K562 (cell line): ENCODE measurements around the gene TFDP1. TPM values are rescaled to one million over a fixed set of nuclear protein-coding genes. Genes with fewer than 3 reads are reported as not detected.

Source experiments
- ATAC-seq: fragments of 200-7000 bp; cut with Tn5 transposase; 3 replicates; pipeline ENCODE4 v1.9.1; 2020; ENCODE audit warnings: moderate library complexity
- BruUV-seq: library from RNA; stranded (reverse); fragments of 400-500 nt; replicated peaks from 2 replicates; lab custom pipeline; 2021; lab: Mats Ljungman, UMichigan
- CTCF ChIA-PET: fragments of 300-600 bp; formaldehyde crosslinking; extraction: SDS; loops from one replicate; lab custom pipeline; 2021; ENCODE audit warnings: low intra/inter-chr PET ratio; lab: Yijun Ruan, JAX
- POLR2A ChIA-PET: fragments of 300-600, 350-650 bp; sonication (Branson Sonifier 250); formaldehyde crosslinking; extraction: SDS; loops from one replicate; lab custom pipeline; 2021; ENCODE audit warnings: antibody characterized with exemption, inconsistent platforms; lab: Yijun Ruan, JAX
- DNase-seq, 4 experiments: peaks; one replicate each; pipeline versions ENCODE4 v3.0.0 to v3.0.0-alpha.2; 2011 to 2018; ENCODE audit warnings: low spot score in 3 of 4, mixed read lengths in 3 of 4; ENCODE audit errors: extremely low read depth in 1 of 4
- FAIRE-seq: peaks from 2 replicates; lab custom pipeline; 2011; peaks lifted over from hg19 to GRCh38; lab: Jason Lieb, UNC
- H2AFZ ChIP-seq: 2 replicates; pipeline ENCODE4 v1.6.0; 2011; ENCODE audit warnings: low read depth, low read length, control low read depth, inconsistent platforms
- H3K27ac ChIP-seq: fragments of 200-600 bp; 3 replicates; pipeline ENCODE4 v1.8.0; 2011; ENCODE audit warnings: low read depth, mild to moderate bottlenecking, control low read depth, inconsistent platforms, low read length, moderate library complexity, mixed read lengths; ENCODE audit errors: extremely low read depth
- H3K27me3 ChIP-seq, 2 experiments: fragments of 300-600 bp in 1 of 2; 2 replicates in 1 of 2; 3 replicates in 1 of 2; pipeline versions ENCODE4 v1.6.0 to v1.8.0; 2011; ENCODE audit warnings: inconsistent platforms in 2 of 2, low read length in 2 of 2, mild to moderate bottlenecking in 1 of 2, mixed read lengths in 1 of 2, moderate library complexity in 1 of 2; ENCODE audit not compliant: control insufficient read depth in 2 of 2, insufficient read depth in 2 of 2
- H3K36me3 ChIP-seq: fragments of 300-600 bp; 3 replicates; pipeline ENCODE4 v1.8.0; 2011; ENCODE audit warnings: mild to moderate bottlenecking, low read length, inconsistent platforms; ENCODE audit not compliant: control insufficient read depth, insufficient read depth
- H3K4me1 ChIP-seq, 2 experiments: fragments of 200-600 bp in 1 of 2; replicated peaks in 1 of 2; 2 replicates in 1 of 2; 3 replicates in 1 of 2; pipeline versions ENCODE4 v1.5.1 to v1.8.0; 2011; ENCODE audit warnings: inconsistent platforms in 2 of 2, low read length in 2 of 2, mild to moderate bottlenecking in 1 of 2, mixed read lengths in 1 of 2, moderate library complexity in 1 of 2; ENCODE audit not compliant: control insufficient read depth in 2 of 2, insufficient read depth in 2 of 2
- H3K4me2 ChIP-seq: 2 replicates; pipeline ENCODE4 v1.6.1; 2011; ENCODE audit warnings: low read length, control low read depth, inconsistent platforms, mixed read lengths; ENCODE audit not compliant: insufficient read depth
- H3K4me3 ChIP-seq: fragments of 200-600 bp; sonication (generic), shearing (Covaris generic); 2 replicates; pipeline ENCODE4 v1.5.1; 2016; ENCODE audit warnings: control low read depth, inconsistent platforms
- H3K79me2 ChIP-seq: fragments of 200-600 bp; 3 replicates; pipeline ENCODE4 v1.8.0; 2011; ENCODE audit warnings: low read length, inconsistent platforms; ENCODE audit not compliant: control insufficient read depth, insufficient read depth
- H3K9ac ChIP-seq, 2 experiments: 2 replicates each; pipeline versions ENCODE4 v1.6.0 to v1.6.1; 2011; ENCODE audit warnings: low read depth in 2 of 2, low read length in 2 of 2, control low read depth in 1 of 2, inconsistent platforms in 1 of 2, mild to moderate bottlenecking in 1 of 2, mixed read lengths in 1 of 2; ENCODE audit not compliant: insufficient read depth in 1 of 2
- H3K9me1 ChIP-seq: one replicate; pipeline ENCODE4 v1.6.0; 2011; ENCODE audit warnings: inconsistent platforms, mild to moderate bottlenecking, low read length, moderate library complexity; ENCODE audit not compliant: control insufficient read depth, insufficient read depth
- H3K9me3 ChIP-seq: replicated peaks from 2 replicates; pipeline ENCODE4 v1.5.1; 2011; ENCODE audit warnings: low read depth, low read length, inconsistent platforms; ENCODE audit not compliant: control insufficient read depth, insufficient read depth
- H4K20me1 ChIP-seq: replicated peaks from 2 replicates; pipeline ENCODE4 v1.6.1; 2011; ENCODE audit warnings: low read length, inconsistent platforms, mixed read lengths; ENCODE audit not compliant: control insufficient read depth, insufficient read depth
- MAFK ChIP-seq: IDR thresholded peaks from 2 replicates; pipeline ENCODE4 v1.6.1; 2011; ENCODE audit warnings: low read length, improper control_type of control experiment
- POLR2G ChIP-seq: fragments of 200-400 bp; formaldehyde crosslinking; IDR thresholded peaks from 2 replicates; pipeline ENCODE4 v1.6.1; 2017; ENCODE audit warnings: low read depth, mild to moderate bottlenecking, antibody characterized with exemption, low read length, moderate library complexity
- RFX7 ChIP-seq: fragments of 250-450 bp; sonication (Bioruptor Pico); IDR thresholded peaks from 2 replicates; pipeline ENCODE4 v1.5.1; 2021; ENCODE audit warnings: mild to moderate bottlenecking
- ZNF436 ChIP-seq: fragments of 250-450, 450-650 bp; sonication (Bioruptor Pico); formaldehyde crosslinking; IDR thresholded peaks from 2 replicates; pipeline ENCODE4 v1.7.0; 2020; ENCODE audit warnings: mild to moderate bottlenecking
- ZNF586 ChIP-seq: fragments of 450-650 bp; formaldehyde crosslinking; conservative IDR thresholded peaks from 2 replicates; pipeline ENCODE4 v1.4.0; 2020; ENCODE audit warnings: mild to moderate bottlenecking, moderate library complexity
- WGBS: fragments of 100-300 bp; shearing (Covaris generic); methylation state at CpG from one replicate; pipeline ENCODE4 v1.1.6; 2016; ENCODE audit warnings: low coverage, mixed read lengths; ENCODE audit not compliant: insufficient coverage; ENCODE audit errors: missing lambda C conversion rate; 5-methylcytosine and 5-hydroxymethylcytosine counted together
- in situ Hi-C: fragments of 300-500 bp; cut with MboI; formaldehyde crosslinking; loops from 4 replicates; pipeline ENCODE4 v1.15.0; 2018; ENCODE audit warnings: inconsistent platforms, mixed read lengths
- intact Hi-C: fragments of 100-400 bp; cut with micrococcal nuclease; formaldehyde crosslinking; loops from 2 replicates; pipeline ENCODE4 v1.14.2; 2022
- polyA plus RNA-seq, 8 experiments: library from polyadenylated mRNA; depleted of rRNA in 4 of 8; stranded (reverse) in 5 of 8; unstranded in 3 of 8; fragments of >200 nt; fragmentation: Nextera tagmentation in 2 of 8; fragmentation: Illumina TruSeq in 1 of 8; extraction: Ambion mirVana in 2 of 8; extraction: Trizol in 1 of 8; gene quantifications; 2 replicates each; pipeline versions ENCODE4 v1.2.1 to v1.2.3, GENCODE V29; 2011 to 2014; ENCODE audit warnings: inconsistent platforms in 1 of 8, missing spikeins in 1 of 8
- total RNA-seq, 7 experiments: library from RNA; depleted of rRNA in 6 of 7; stranded (reverse); fragments of >200 nt in 6 of 7; fragmentation: Illumina TruSeq in 2 of 7; extraction: Trizol in 2 of 7; gene quantifications; 2 replicates each; pipeline versions ENCODE4 v1.2.1 to v1.2.3, GENCODE V29; 2011 to 2021; ENCODE audit warnings: low replicate concordance in 1 of 7

TFDP1 gene
- total and polyA plus RNA-seq, 9 of the 15 experiments (the other 6 are each of a cell fraction or from before 2014, with no cell fraction given), result 33.8 to 145 (median 69.1) TPM

DNA sequence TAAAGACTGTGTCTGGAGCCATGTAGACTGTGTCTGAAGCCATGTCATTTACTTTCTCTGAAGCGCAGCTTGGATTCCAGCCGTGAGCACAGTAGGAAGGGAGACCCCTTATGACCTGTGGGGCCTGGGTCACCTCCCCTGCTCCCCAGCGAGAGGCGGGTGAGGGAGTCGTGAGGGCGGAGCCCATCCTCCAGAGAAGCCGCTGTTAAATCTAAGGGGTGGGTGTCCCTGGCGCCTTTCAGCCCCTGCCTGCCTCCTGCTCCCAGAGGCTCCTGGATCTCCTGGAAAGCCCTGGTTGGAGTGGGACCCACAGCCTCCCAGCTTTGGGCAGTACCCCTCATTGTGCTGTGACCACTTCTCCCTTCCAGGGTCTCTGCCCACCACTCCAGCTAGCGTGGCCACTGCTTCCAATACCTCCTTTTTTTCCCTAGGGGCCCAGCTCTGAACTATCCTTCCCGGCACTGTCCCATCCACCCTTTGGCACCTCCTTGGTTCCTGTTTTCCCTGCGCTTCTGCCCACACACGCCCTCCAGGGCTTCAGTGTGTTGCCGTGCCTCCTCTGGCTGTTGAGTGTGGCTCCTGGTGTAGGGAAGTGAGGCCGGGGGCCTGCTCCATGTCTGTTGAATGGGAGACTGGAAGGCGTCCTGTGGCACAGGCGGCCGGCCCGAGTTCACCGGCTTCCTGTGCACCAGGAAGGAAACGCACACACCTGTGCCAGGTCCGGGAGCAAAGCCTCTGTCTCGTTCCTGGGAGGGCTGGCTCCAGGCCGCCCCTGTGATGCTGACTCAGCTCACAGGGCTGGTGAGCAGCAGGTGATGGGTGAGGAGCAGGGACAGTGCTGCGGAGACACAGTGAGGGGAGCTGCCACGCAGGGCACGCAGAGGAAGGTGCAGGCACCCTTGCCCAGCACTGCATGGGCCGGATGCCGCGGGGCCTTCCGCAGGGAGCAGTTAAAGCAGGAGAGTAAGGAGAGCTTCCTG lies 44.0 kb downstream of the TFDP1 start:
- H3K79me2 ChIP-seq, result peaks cover 51% of the 10 kb centered on the region
- no peak overlapping the region for H2AFZ ChIP-seq
- H3K4me2 ChIP-seq, result no peak overlapping the region
- BruUV-seq, result no TSS peak
- no peak overlapping the region for H3K4me3 ChIP-seq
- no peaks in the 10 kb centered on the region for H4K20me1 ChIP-seq
- no peaks in the 10 kb centered on the region for H3K9me1 ChIP-seq
- no peaks in the 10 kb centered on the region for H3K4me1 ChIP-seq
- WGBS, result 95% methylated on average over 11 of the region's 30 CpGs
- ChIA-PET POLR2A (no interaction called here), CTCF (no interaction called here)
- TF ChIP-seq ZNF586 (no peak), POLR2G (peak; percentile 27; the same call in 1 of the 2 replicates), MAFK (no peak)
- no peak overlapping the region for H3K27ac ChIP-seq
- in situ Hi-C loops (no loop called here), intact Hi-C loops (no loop called here)
- no peak overlapping the region for H3K9ac ChIP-seq
- no peaks in the 10 kb centered on the region for H3K27me3 ChIP-seq
- H3K9me3 ChIP-seq, result no peaks in the 10 kb centered on the region
- DNase-seq (no peak), ATAC-seq (no peak), FAIRE-seq (no peak)
- peaks cover 86% of the 10 kb centered on the region; the same call in 2 of the 3 replicates for H3K36me3 ChIP-seq

DNA sequence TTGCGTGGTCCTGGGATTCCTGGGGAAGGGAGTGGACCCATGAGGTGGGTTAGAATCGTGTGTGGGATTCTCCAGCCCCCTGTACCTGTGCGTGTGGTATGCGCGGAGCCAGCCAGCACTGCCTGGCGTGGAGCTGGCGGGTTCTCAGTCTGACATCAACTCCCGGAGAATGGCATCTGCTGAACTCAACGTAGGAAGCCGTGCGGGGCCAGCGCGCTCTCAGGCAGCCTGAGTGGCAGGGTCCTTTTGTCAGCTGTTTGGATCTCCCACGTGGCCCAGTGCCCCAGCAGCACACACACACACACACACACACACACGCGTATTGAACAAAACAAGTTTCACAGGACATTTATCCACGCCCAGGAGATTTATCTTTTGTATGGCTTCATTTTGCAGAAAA lies 45.3 kb downstream of the TFDP1 start:
- Histone ChIP-seq H3K4me3 (no peak overlapping the region), H2AFZ (no peak overlapping the region), H4K20me1 (no peaks in the 10 kb centered on the region), H3K9me1 (no peaks in the 10 kb centered on the region), H3K9me3 (no peaks in the 10 kb centered on the region), H3K4me1 (no peaks in the 10 kb centered on the region), H3K36me3 (peaks cover 87% of the 10 kb centered on the region; the same call in 2 of the 3 replicates), H3K27me3 (no peaks in the 10 kb centered on the region), H3K9ac (no peak overlapping the region), H3K4me2 (no peak overlapping the region), H3K79me2 (peaks cover 48% of the 10 kb centered on the region), H3K27ac (no peak overlapping the region)
- in situ Hi-C loops, result no loop called here
- POLR2A ChIA-PET, result no interaction called here
- CTCF ChIA-PET, result no interaction called here
- intact Hi-C loops, result no loop called here
- FAIRE-seq (no peak), DNase-seq (no peak), ATAC-seq (no peak)
- no TSS peak for BruUV-seq
- TF ChIP-seq ZNF436 (CRISPR knock-in tag) (no peak), RFX7 (CRISPR knock-in tag) (no peak)
- WGBS, result 91% methylated on average over 9 of the region's 17 CpGs
